ENCODE measurements around the gene GZMA.

- no peak for TF ChIP-seq POLR2A (IDR thresholded peaks at IDR 0.05)
- TF ChIP-seq CTCF (IDR thresholded peaks at IDR 0.05), result no peak
Observed at GRCh38 chr5:55064523-55064922, 37.9 kb upstream of the GZMA start.
